Natural killer cell (primary cell): ENCODE measurements around the gene NDUFC2. TPM values are rescaled to one million over a fixed set of nuclear protein-coding genes. Genes with fewer than 3 reads are reported as not detected.

Experiments
- ATAC-seq, 3 donors: fragments of 150-1000 bp in 2 of 3; fragments of 200-7000 bp in 1 of 3; cut with Tn5 transposase; 1 replicate in 1 of 3; 2 replicates in 2 of 3; pipeline ENCODE4 v1.10.0; 2021; ENCODE audit warnings: mild to moderate bottlenecking in 2 of 3, moderate library complexity in 2 of 3
- DNase-seq, 2 donors: peaks; one replicate each; pipeline versions ENCODE4 v3.0.0 to v3.0.0-alpha.2; 2013 to 2021; ENCODE audit warnings: mixed read lengths in 1 of 2
- H3K27ac ChIP-seq: one replicate; pipeline ENCODE4 v1.5.1; 2013; ENCODE audit warnings: mild to moderate bottlenecking, low read length
- H3K27me3 ChIP-seq: one replicate; pipeline ENCODE4 v1.6.1; 2013; ENCODE audit warnings: low read length; ENCODE audit not compliant: control insufficient read depth, insufficient read depth
- H3K36me3 ChIP-seq: one replicate; pipeline ENCODE4 v1.6.1; 2013; ENCODE audit warnings: low read length; ENCODE audit not compliant: control insufficient read depth, insufficient read depth
- H3K4me1 ChIP-seq: one replicate; pipeline ENCODE4 v1.6.1; 2013; ENCODE audit warnings: low read length; ENCODE audit not compliant: control insufficient read depth, insufficient read depth
- H3K4me3 ChIP-seq: one replicate; pipeline ENCODE4 v1.5.1; 2013; ENCODE audit warnings: low read length
- H3K9me3 ChIP-seq: one replicate; pipeline ENCODE4 v1.6.1; 2013; ENCODE audit warnings: low read length; ENCODE audit not compliant: control insufficient read depth, insufficient read depth
- H3K27ac Mint-ChIP-seq, 2 donors: one replicate each; pipeline ENCODE4 v1.8.0; 2022; ENCODE audit warnings: mild to moderate bottlenecking in 2 of 2, mixed read lengths in 2 of 2, moderate library complexity in 1 of 2
- H3K27me3 Mint-ChIP-seq, 2 donors: one replicate each; pipeline ENCODE4 v1.8.0; 2022; ENCODE audit warnings: low read depth in 2 of 2, mixed read lengths in 2 of 2
- H3K36me3 Mint-ChIP-seq: one replicate; pipeline ENCODE4 v1.8.0; 2022; ENCODE audit warnings: mixed read lengths
- H3K4me1 Mint-ChIP-seq, 2 donors: one replicate each; pipeline ENCODE4 v1.8.0; 2022; ENCODE audit warnings: mixed read lengths in 2 of 2
- H3K4me3 Mint-ChIP-seq: one replicate; pipeline ENCODE4 v1.8.0; 2022; ENCODE audit warnings: mild to moderate bottlenecking, moderate library complexity, mixed read lengths
- H3K9me3 Mint-ChIP-seq, 2 donors: one replicate each; pipeline ENCODE4 v1.8.0; 2022; ENCODE audit warnings: mixed read lengths in 2 of 2
- WGBS: methylation state at CpG from one replicate; pipeline ENCODE4 v1.1.7; 2013; ENCODE audit warnings: missing lambda C conversion rate; ENCODE audit not compliant: insufficient coverage; 5-methylcytosine and 5-hydroxymethylcytosine counted together
- intact Hi-C: fragments of 100-400 bp; cut with micrococcal nuclease; formaldehyde crosslinking; loops from one replicate; pipeline ENCODE4 v1.14.2; 2022
- total RNA-seq, 4 donors: library from RNA; stranded (reverse); fragments of 120-200 nt in 1 of 4; gene quantifications; one replicate each; pipeline versions ENCODE4 v1.2.3 to v1.2.4, GENCODE V29; 2013 to 2022
- TF ChIP-seq, protein P1 (sequence below): fragments of 200-600 bp; IDR thresholded peaks from one replicate; pipeline ENCODE4 v1.8.0; 2022; ENCODE audit warnings: antibody characterized with exemption

NDUFC2 gene
- total RNA-seq, 3 donors from 2014 or later (not counting 1 experiment from before 2014, with no cell fraction given) = 51.8 to 75.4 (median 60.2) TPM

DNA sequence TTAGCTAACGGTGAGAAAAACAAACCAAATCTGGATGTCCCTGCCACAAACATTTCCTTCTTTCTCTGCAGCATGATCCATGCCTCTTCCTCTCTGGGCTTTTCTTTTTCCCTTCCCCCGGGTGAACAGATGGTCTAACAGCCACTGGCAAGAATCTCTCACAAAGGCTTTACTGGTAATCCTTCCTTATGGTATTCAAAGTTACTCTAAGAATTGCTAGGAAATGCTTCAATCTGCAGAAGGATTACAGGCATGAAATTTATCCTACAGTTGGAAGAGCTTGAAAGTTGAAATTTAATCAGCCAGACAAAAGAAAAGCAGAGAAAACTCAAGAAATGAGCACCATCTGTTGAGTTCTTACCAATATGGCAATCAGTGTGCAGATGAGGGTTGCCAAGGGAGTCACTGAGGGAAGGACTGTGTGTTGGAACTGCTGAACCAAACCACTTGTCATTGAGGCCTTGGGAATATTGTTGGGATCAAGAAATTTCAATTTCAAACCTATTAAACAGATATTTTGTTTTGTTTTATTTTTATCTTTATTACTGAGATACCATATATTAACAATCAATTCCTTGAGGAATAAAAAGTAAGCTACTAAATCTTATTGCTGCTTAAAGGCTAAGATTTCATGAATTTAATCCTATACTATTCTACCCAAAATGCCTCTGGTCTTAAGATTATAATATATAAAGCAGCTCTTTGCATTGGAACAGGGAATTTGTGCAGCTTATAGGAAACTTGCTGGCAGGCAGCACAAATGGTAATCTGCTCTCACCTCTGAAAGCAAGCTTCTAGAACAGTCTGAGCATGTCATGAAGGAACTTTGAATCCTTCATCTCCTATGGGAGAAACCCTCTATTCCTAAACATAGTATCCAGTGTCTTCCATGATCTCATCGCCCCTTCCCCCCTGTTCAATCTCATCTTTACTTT, 29.7 kb upstream of the NDUFC2 start:
- Mint-ChIP-seq H3K9me3 (no peaks in the 10 kb centered on the region), H3K27me3 (no peaks in the 10 kb centered on the region)

DNA sequence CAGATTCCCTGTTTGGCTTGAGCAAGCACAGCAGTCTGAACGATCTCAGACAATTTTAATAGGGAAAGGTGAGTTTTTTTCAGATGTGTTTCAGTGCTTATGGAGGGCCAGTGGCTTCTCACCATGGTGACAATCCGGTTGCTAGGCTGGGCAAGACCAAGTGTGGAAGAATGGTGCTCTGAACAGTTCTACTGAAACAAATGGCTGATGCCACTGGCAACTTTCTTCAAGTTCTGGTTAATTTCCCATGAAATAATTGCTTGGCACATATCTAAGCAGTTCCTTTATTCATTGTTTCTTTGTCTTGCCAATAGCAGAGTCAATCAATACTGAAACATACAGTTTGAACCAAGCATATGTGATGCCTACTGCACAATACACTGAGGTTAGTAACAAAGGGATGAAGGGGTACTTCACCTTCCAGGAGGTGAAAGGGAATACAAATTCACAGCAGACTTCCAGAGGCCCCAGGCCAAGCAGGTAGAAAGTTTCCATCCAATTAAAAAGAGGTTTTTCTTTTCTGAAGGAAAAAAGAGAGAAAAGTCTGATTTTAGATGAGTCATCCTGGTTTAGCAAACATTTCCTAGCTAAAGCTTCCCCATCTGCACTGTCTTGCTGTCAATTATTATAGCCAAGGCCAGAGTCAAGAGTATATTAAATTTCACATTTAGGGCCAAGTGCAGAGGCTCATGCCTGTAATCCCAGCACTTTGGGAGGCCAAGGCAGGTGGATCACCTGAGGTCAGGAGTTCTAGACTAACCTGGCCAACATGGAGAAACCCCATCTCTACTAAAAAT, 21.2 kb upstream of the NDUFC2 start:
- TF ChIP-seq, protein P1, sequence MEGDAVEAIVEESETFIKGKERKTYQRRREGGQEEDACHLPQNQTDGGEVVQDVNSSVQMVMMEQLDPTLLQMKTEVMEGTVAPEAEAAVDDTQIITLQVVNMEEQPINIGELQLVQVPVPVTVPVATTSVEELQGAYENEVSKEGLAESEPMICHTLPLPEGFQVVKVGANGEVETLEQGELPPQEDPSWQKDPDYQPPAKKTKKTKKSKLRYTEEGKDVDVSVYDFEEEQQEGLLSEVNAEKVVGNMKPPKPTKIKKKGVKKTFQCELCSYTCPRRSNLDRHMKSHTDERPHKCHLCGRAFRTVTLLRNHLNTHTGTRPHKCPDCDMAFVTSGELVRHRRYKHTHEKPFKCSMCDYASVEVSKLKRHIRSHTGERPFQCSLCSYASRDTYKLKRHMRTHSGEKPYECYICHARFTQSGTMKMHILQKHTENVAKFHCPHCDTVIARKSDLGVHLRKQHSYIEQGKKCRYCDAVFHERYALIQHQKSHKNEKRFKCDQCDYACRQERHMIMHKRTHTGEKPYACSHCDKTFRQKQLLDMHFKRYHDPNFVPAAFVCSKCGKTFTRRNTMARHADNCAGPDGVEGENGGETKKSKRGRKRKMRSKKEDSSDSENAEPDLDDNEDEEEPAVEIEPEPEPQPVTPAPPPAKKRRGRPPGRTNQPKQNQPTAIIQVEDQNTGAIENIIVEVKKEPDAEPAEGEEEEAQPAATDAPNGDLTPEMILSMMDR = no peak
- WGBS = 96% methylated on average over 2 of the region's 2 CpGs
- Mint-ChIP-seq H3K4me3 (no peak overlapping the region), H3K27me3 (no peaks in the 10 kb centered on the region), H3K4me1 (no peaks in the 10 kb centered on the region), H3K36me3 (peaks cover 23% of the 10 kb centered on the region), H3K9me3 (no peaks in the 10 kb centered on the region), H3K27ac (no peak overlapping the region)
- Histone ChIP-seq H3K27me3 (no peaks in the 10 kb centered on the region), H3K9me3 (no peaks in the 10 kb centered on the region), H3K36me3 (peaks cover 23% of the 10 kb centered on the region), H3K4me3 (no peak overlapping the region), H3K27ac (no peak overlapping the region), H3K4me1 (no peaks in the 10 kb centered on the region)
- DNase-seq (no peak), ATAC-seq (no peak)
- intact Hi-C loops = no loop called here

More for the DNA sequence above, 29.7 kb upstream of the NDUFC2 start:
- Histone ChIP-seq H3K36me3 (peaks cover 9% of the 10 kb centered on the region), H3K4me1 (no peaks in the 10 kb centered on the region), H3K27ac (no peak overlapping the region), H3K9me3 (no peaks in the 10 kb centered on the region), H3K27me3 (no peaks in the 10 kb centered on the region), H3K4me3 (no peak overlapping the region)
- Mint-ChIP-seq H3K36me3 (peaks cover 10% of the 10 kb centered on the region), H3K4me1 (no peaks in the 10 kb centered on the region), H3K4me3 (no peak overlapping the region), H3K27ac (no peak overlapping the region)
- intact Hi-C loops = no loop called here
- 90% methylated on average over 3 of the region's 3 CpGs for WGBS
- DNase-seq = no peak
- TF ChIP-seq, protein P1 = no peak
- no peak for ATAC-seq

DNA sequence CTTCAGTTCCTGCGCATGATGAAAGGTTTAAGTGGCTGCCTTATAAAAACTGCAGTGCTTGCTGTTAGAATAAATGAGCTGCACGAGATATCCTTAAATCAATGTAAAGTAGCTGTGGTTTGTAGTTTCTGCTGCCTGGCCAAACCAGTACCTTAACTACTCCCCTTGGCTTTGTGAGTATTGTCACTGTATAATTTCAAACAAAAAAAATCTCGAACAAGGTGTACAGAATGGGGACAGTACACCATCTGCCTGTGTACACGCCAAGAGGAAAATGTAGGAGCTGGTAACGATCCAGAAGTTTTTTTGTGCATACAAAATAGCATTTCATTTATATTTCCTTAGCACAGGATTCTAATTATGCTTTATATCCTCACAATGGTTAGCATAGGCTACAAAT, 20.6 kb upstream of the NDUFC2 start:
- Histone ChIP-seq H3K4me3 (no peak overlapping the region), H3K9me3 (no peaks in the 10 kb centered on the region), H3K4me1 (no peaks in the 10 kb centered on the region), H3K36me3 (peaks cover 23% of the 10 kb centered on the region), H3K27me3 (no peaks in the 10 kb centered on the region), H3K27ac (no peak overlapping the region)
- H3K36me3 Mint-ChIP-seq = peaks cover 23% of the 10 kb centered on the region
- no peak overlapping the region for H3K4me3 Mint-ChIP-seq
- H3K27me3 Mint-ChIP-seq = no peaks in the 10 kb centered on the region
- TF ChIP-seq, protein P1 = no peak
- intact Hi-C loops = no loop called here
- WGBS = 94% methylated on average over 5 of the region's 5 CpGs
- ATAC-seq (no peak), DNase-seq (no peak)
- H3K4me1 Mint-ChIP-seq = no peaks in the 10 kb centered on the region
- H3K9me3 Mint-ChIP-seq = no peaks in the 10 kb centered on the region
- no peak overlapping the region for H3K27ac Mint-ChIP-seq
